Stimulated activated CD8-positive, alpha-beta memory T cell treated with anti-CD3 and anti-CD28 coated beads, Interleukin-12 subunit alpha, Interleukin-12 subunit beta, amount 100 ng/mL, for 4 hours (primary cell): ENCODE data around the gene ANO10.
"Not testable (repeated sequence)": the region's sequence is repeated elsewhere in the genome, so short reads cannot be mapped to it uniquely, and the experiment has no call there.

ENCODE experiments used
- DNase-seq: peaks from one replicate; pipeline ENCODE4 v3.0.0-alpha.2; 2020; ENCODE audit warnings: low read depth

ANO10 gene

GRCh38 chr3:43473244-43473643, 148.6 kb downstream of the ANO10 start:
- DNase-seq, result no peak

- DNase-seq, result no peak
Observed at GRCh38 chr3:43468133-43468532, 153.7 kb downstream of the ANO10 start.

DNA sequence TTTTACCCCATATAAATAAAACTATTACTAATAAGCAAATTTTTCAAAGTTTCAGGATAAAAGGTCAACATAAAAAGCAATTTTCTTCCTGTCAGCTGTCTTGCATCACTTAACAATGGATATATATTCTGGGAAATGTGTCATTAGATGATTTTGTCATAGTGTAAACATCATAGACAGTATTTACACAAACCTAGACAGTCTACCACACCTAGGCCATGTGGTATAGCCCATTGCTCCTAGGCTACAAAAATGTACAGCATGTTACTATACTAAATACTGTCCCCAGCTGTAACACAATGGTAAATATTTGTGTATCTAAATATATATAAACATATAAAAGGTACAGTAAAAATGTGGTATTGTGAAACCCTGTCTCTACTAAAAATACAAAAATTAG, 156.7 kb downstream of the ANO10 start:
- no peak for DNase-seq

GRCh38 chr3:43462566-43462965, 159.2 kb downstream of the ANO10 start:
- DNase-seq, result not testable (repeated sequence)

DNA sequence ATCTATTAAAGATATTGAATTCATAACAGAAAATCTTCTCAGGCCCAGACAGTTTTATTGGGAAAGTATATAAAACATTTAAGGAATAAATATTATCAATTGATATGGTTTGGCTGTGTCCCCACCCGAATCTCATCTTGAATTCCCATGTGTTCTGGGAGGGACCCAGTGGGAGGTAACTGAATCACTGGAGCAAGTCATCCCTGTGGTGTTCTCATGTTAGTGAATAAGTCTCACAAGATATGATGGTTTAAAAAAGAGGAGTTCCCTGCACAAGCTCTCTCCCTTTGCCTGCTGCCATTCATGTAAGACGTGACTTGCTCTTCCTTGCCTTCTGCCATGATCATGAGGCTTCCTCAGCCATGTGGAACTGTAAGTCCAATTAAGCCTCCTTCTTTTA, 160.5 kb downstream of the ANO10 start:
- DNase-seq, result no peak

- not testable (repeated sequence) for DNase-seq
Observed at GRCh38 chr3:43457038-43457437, 164.8 kb downstream of the ANO10 start.

DNA sequence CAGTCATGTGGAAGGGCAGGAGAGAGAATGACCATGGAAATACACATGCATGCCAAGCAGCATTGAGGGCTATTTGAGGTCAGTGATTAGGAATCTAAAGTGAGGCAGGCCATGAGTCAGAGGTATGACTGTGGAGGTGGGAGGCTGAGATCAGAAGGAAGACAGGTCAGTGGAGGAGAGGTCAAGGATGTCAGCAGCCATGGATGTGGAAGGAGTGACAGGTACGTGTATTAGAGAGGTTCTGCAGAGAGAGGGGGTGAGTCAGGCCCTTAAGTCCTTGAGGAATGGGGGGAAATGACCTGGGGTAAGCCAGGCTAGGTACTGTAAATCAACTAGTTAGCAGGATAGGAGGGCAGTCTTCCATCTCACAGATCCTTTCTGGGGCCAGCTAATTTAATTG, 166.6 kb downstream of the ANO10 start:
- DNase-seq, result no peak

GRCh38 chr3:43453981-43454380, 167.8 kb downstream of the ANO10 start:
- no peak for DNase-seq

DNA sequence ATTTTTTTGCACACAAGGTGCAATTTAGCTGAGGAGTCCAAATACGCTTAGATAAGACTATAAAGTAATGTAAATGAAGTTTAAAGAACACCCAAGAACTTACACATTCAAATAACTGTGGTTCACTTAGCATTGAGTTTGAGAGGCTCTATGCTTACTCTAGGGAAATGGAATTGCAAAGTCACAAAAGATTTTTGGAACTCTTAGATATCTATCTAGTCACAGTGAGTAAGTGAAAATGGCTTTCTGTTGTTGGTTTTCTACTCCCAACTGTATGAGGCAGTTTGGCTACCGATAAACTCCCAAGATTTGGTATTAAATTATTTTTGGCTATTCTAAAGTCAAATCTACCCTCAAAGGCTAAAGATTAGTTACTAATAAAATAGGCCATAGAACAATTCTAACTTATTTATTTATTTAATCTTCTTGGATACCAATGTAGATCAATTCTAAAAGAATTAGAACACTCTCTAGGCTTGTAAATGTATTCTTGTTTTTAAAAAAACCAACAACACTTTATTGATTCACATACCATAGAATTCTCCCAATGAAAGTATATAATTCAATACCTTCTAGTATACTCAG, 170.0 kb downstream of the ANO10 start:
- DNase-seq, result no peak

- DNase-seq, result no peak
Observed at GRCh38 chr3:43448098-43448497, 173.7 kb downstream of the ANO10 start.

- DNase-seq, result no peak
Observed at GRCh38 chr3:43445820-43446219, 176.0 kb downstream of the ANO10 start.

- DNase-seq, result no peak
Observed at GRCh38 chr3:43442872-43443395, 178.9 kb downstream of the ANO10 start.

- no peak for DNase-seq
Observed at GRCh38 chr3:43436507-43437140, 185.2 kb downstream of the ANO10 start.

GRCh38 chr3:43435706-43436105, 186.1 kb downstream of the ANO10 start:
- no peak for DNase-seq

DNA sequence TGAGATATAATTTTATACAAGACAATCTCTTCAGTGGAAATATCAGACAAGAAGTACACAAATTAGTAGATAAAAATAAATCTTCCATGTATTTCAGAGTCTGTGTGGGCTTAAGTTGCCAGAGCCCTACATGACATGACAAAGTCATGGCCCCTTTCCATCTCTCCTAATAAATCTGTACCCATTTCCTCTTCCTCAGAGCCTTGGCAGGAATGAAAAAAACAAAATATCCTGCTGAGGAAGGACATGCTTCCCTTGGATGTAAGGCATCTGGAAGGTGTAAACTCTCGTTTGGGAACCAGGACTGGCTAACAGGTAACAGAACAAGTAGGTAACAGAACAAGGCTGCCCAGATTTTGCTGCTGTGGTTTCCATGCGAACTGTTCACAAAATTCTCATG, 187.4 kb downstream of the ANO10 start:
- DNase-seq, result no peak

- DNase-seq, result no peak
Observed at GRCh38 chr3:43432462-43432861, 189.3 kb downstream of the ANO10 start.

- no peak for DNase-seq
Observed at GRCh38 chr3:43426388-43426787, 195.4 kb downstream of the ANO10 start.

GRCh38 chr3:43425829-43426228, 196.0 kb downstream of the ANO10 start:
- no peak for DNase-seq

DNA sequence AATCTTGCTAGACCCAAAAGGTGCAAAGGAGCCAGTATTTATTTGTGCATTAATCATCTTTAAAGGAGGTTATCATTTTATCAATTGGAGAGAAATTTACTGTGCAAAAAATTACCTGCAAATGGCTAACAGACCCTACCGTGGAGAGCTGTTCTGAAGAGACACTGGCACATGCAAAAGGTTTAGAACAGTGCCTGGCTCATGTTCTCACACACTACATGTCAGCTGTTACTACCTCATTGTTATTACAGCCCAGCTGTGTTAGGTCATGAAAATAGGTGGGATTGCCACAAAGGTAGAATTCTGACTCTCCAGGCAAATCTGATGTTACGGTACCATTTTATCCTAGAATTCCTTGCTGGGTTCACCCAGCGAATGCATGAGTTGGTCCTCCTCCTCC, 198.2 kb downstream of the ANO10 start:
- no peak for DNase-seq

DNA sequence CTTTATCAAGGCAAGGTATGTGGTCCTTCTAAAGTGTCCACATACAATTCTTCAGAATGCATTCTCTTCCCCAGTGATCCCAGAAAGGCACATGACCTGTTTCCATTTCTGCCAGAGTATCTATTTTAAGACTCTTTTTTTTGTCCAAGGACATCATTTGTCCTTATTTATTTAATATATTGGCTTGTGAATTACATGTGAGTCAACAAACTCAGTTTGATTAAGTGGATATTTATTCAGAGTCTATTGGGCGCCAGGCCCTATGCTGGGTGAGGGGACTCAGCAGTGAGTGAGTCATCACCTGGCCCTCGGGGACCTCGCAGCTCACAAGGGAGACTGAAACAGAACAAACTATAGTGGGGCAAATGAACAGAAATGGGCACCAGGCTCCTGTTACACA, 198.7 kb downstream of the ANO10 start:
- DNase-seq, result no peak

DNA sequence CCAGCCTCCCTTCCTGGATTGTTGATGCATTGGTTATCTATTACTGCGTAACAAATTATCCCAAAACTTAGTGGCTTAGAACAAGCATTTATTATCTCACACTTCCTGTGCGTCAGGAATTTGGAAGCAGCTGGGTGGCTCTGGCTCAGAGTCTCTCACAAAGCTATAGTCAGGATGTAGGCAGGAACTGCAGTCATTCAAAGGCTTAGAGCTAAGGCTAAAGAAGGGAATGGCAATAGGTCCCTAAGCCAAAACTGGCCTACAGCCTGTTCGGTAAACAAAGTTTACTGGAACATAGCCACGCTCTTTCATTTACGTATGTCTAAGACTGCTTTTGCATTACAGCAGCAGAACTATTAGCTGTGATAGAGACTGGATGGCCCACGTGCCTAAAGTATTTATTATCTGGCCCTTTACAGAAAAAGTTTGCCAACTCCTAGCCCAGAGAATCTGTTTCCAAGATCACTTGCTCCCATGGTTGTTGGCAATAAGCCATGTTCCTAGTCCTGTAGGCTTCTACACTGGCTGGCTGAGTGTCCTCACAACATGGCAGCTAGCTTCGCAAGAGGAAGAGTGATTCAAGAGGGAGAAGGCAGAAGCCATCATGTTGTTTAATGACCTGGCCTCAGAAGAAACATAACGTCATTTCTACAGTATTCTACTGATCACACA, 203.1 kb downstream of the ANO10 start:
- DNase-seq, result no peak

DNA sequence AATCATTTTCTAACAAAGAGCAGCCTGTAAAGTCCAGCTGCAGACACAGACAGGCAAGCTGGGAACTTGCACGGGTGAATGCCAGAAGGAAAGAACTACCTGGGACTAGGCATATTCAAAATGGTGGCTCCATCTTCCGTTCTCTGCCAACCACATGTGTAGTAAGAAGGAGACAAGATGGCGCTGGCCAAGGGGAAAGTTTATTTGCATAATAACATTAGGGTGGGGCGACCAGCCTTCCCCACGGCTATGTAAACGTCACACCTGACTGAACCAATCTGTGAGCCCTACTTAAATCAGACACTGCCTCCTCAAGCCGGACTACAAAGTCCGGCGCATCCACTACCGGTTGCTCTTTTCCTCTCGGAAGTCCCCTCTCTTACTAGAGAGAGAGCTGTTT, 204.7 kb downstream of the ANO10 start:
- no peak for DNase-seq

GRCh38 chr3:43415088-43415487, 206.7 kb downstream of the ANO10 start:
- no peak for DNase-seq
